Measurements from ENCODE around the gene TMIGD2.
"Not testable (repeated sequence)": the region's sequence is repeated elsewhere in the genome, so short reads cannot be mapped to it uniquely, and the experiment has no call there.

The TMIGD2 gene

GRCh38 chr19:4245938-4246337, 56.3 kb downstream of the TMIGD2 start:
- 89% methylated on average over 5 of the region's 6 CpGs for WGBS
- H3K4me1 ChIP-seq (ENCODE audit: control insufficient read depth, insufficient read depth, low read depth, low read length); H3K18ac ChIP-seq (ENCODE audit: low read depth in 1 of 2, low read length in 2 of 2); H3K27ac ChIP-seq (ENCODE audit: low read length, poor library complexity, severe bottlenecking); H3K14ac ChIP-seq (ENCODE audit: low read length in 2 of 2); H3K4ac ChIP-seq (ENCODE audit: low read depth in 1 of 2, low read length in 2 of 2); H2BK120ac ChIP-seq (ENCODE audit: low read depth, low read length); H3K23ac ChIP-seq (ENCODE audit: low read length in 2 of 2); H2BK15ac ChIP-seq (ENCODE audit: low read depth, poor library complexity, severe bottlenecking); H3K27me3 ChIP-seq (ENCODE audit: control insufficient read depth in 1 of 2, insufficient read depth in 1 of 2, low read length in 2 of 2); H2BK12ac ChIP-seq (ENCODE audit: low read length in 2 of 2); H3K9me3 ChIP-seq (ENCODE audit: control insufficient read depth, low read length); H4K91ac ChIP-seq (ENCODE audit: low read length); H3K4me2 ChIP-seq (ENCODE audit: low read length, poor library complexity, severe bottlenecking); DNase-seq; H2AK5ac ChIP-seq (ENCODE audit: low read length, severe bottlenecking); H3K9ac ChIP-seq (ENCODE audit: low read length); H2AFZ ChIP-seq (ENCODE audit: low read depth, low read length); H2BK5ac ChIP-seq (ENCODE audit: low read depth, low read length, poor library complexity, severe bottlenecking): not testable (repeated sequence)
- Histone ChIP-seq H4K8ac (ENCODE audit: low read length) (peak overlapping the region; percentile 93), H3K4me3 (ENCODE audit: insufficient read depth in 1 of 2, low read depth in 1 of 2, low read length in 2 of 2) (peak overlapping the region in 1 of 2 experiments; percentile 86), H3K79me1 (replicated peaks; ENCODE audit: low read length, poor library complexity, severe bottlenecking) (peaks cover 18% of the 10 kb centered on the region), H3K36me3 (ENCODE audit: control insufficient read depth in 1 of 2, insufficient read depth in 2 of 2, low read depth in 1 of 2, low read length in 2 of 2) (peaks cover 19 to 20% of the 10 kb centered on the region in 2 experiments)

Data from mesenchymal stem cell (in vitro differentiated cells and primary cell).